Anterior cingulate cortex (tissue), 58 donors: ENCODE data around the gene MOB1B.
"Not testable (repeated sequence)": the region's sequence is repeated elsewhere in the genome, so short reads cannot be mapped to it uniquely, and the experiment has no call there.

Experiments
- DNase-seq, 58 donors: peaks; one replicate each; lab custom pipeline; 2025; lab: John Stamatoyannopoulos, UW

MOB1B gene

DNA sequence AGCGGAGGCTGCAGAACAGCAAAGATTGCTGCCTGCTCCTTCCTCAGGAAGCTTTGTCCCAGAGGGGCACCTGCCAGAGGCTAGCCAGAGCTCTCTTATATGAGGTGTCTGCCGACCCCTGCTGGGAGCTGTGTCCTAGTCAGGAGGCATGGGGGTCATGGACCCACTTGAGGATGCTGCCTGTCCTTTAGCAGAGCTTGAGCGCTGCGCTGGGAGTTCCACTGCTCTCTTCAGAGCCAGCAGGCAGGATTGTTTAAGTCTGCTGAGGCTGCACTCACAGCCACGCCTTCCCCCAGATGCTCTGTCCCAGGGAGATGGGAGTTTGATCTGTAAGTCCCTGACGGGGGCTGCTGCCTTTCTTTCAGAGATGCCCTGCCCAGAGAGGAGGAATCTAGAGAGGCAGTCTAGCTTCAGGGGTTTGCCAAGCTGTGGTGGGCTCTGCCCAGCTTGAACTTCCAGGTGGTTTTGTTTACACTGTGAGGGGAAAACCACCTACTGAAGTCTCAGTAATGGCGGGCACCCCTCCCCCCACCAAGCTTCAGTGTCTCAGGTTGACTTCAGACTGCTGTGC, 102.2 kb downstream of the MOB1B start:
- no peak for DNase-seq

DNA sequence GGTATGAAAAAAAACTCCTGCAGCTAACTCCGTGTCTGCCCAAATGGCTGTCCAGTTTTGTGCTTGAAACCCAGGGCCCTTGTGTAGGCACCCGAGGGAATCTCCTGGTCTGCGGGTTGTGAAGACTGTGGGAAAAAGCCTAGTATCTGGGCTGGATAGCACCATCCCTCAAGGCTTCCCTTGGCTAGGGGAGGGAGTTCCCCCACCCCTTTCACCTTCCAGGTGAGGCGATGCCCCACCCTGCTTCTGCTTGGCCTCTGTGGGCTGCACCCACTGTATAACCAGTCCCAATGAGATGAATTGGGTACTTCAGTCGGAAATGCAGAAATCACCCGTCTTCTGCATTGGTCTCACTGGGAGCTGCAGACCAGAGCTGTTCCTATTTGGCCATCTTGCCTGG, 102.9 kb downstream of the MOB1B start:
- not testable (repeated sequence) for DNase-seq

DNA sequence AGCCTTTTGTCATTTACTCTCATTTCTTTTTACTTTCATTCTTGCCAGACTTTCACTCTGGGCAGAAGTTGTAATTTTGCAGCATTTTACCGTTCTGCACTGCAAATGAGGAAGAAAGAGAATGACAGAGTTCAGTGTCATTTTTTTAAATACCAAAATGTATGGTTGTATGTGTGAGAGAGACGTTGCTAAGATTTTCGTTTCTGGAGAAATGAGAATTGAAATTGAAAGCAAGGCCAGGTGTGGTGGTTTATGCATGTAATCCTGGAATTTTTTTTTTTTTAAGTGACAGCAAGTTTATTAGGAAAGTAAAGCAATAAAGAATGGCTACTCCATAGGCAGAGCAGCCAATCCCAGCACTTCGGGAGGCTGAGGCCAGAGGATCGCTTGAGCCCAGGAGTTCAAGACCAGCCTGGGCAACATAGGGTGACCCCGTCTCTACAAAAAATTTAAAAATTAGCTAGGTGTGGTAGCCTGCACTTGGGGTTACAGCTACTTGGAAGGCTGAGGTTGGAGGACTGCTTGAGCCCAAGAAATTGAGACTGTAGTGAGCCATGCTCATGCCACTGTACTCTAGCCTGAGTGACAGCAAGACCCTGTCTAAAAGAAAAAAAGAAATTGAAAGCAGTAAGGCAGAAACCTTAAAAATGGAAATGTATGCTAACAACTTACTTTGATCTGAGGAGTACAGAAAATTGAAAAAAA, 104.2 kb downstream of the MOB1B start:
- DNase-seq, result no peak

DNA sequence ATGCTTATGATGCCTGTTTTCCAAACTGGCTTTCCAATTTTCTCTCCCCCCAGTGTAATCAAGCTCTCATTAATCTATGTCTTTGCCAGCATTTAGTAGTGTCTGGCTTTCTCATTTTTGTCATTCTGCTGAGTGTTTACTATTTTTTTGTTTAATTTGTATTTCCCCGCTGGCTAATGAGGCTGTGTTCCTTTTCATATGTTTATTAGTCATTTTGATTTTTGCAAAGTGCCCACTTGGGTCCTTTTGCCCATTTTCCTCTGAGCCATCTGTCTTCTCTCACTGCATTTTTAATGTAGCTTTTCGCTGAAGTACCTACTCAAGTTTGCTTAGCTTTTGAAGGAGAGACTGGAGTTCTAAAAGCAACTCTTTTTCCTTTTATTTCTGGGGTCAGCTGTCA, 106.0 kb downstream of the MOB1B start:
- DNase-seq, result no peak

DNA sequence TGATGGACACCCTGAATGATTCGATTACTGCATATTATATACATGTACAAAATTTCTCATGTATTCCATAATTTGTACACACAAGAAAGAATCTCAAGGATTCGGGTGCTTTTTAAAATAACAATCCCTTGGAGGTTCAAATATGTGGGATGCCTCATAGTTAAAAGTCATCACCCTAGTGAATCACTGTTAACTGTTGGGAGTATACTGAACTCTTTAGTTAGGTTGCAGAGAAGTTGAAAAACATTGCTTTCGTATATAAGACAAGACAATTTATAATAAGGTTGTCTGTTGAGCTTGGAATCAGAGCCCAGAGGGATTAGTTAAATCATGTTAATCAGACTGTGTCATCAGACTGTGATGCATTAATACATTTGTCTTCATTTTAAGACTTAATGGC, 106.9 kb downstream of the MOB1B start:
- no peak for DNase-seq

DNA sequence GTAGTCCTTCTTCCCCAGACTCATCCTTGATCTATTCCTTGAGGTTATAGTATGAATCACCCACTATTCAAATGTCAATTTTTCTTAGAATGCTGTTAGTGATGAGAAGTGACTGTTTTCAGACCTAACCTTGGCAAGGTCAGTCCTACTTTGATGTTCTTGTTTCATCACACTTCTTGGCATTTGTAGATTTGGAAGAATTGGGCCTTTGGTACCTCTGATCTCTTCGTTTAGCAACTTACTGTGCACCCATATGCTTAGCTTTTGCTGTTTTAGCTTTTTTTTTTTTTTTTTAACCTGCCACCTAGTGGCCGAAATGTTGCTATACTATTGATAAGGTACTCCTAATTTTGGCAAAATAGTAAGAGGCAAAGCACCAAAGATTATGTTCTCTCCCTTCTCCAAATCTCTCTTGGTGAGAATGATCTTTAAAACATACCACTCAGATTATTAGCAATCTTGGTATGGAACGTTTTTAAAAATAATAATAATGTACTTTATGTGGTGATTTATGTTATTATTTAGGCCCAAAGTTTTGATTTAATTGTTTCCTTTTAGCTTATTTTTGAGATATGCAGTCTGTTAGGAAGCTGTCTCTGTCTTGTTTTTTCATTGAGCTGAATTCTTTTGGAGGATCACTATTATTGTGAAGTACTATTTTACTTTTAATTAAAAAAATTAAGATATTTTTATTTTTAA, 107.9 kb downstream of the MOB1B start:
- peak in 1 of 58 donors; percentile 4 for DNase-seq

DNA sequence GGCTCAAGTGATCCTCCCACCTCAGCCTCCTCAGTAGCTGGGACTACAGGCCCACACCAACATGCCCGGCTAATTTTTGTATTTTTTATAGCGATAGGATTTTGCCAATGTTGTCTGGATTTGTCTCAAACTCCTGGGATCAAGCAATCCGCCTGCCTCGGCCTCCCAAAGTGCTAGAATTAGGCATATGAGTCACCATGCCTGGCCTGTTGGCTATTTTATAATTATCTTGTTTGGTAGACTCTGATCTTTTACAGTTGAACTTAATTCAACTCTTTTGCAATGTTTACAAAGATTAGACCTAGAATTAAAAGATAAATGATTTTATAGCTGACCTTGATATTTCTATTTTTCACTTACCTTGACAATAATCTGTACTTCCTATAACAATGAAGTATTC, 109.3 kb downstream of the MOB1B start:
- DNase-seq, result no peak

DNA sequence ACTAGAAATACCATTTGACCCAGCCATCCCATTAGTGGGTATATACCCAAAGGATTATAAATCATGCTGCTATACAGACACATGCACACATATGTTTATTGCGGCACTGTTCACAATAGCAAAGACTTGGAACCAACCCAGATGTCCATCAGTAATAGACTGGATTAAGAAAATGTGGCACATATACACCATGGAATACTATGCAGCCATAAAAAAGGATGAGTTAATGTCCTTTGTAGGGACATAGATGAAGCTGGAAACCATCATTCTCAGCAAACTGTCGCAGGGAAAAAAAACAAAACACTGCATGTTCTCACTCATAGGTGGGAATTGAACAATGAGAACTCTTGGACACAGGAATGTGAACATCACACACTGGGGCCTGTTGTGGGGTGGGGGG, 115.2 kb downstream of the MOB1B start:
- not testable (repeated sequence) for DNase-seq

DNA sequence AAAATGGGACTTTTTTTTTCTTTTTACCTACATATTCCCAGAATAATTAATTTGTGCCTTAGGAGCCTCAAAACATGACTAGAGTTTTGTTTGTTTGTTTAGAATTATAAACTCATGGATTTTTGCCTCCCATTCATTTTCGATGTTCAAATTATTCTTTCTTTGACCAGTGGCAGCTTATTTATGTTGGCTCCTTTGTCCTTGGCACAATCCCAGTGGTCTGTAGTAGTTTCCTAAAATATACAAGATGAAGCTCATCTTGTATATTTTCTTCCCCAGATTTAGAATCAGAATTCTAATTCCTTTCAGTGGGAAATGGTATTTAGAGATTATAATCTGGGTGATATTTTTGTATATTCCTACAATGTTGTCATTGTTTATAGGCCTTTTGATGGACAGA, 118.4 kb downstream of the MOB1B start:
- DNase-seq, result no peak

DNA sequence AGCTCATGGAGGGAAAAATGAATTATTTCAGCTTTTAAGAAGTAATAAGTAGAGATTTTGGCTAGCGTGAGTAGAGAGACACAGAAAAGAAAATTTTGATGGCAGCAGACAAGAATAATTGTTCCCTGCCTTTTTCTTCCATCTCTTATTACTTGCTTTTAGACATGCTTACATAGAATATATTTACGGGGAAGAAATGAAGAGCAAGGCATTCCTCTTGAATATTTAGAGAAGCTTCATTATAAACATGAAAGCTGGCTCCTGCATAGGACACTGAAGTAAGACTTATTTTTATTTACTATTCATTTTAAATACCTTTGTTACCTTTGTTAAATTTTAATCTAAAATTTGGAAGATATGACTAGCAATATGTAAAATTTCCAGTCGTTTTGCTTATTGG, 123.5 kb downstream of the MOB1B start:
- DNase-seq, result no peak

DNA sequence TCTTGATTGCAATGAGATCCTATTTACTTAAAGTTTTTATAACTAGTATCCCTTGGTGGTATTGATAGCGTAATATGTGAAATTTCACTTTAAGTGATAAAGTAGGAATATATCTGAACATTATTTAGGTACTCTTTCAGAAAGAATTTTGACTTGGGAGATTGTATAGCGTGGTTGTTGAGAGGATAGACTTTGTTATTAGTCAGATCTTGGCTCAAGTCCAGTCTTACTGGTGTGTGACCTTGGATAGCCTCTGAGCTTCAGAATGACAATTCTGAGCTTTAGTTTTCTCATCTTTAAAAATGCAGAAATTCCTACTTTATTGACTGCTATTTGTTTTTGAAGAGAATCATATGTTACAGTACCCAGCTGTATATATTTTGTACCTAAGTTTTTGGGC, 123.9 kb downstream of the MOB1B start:
- no peak for DNase-seq

DNA sequence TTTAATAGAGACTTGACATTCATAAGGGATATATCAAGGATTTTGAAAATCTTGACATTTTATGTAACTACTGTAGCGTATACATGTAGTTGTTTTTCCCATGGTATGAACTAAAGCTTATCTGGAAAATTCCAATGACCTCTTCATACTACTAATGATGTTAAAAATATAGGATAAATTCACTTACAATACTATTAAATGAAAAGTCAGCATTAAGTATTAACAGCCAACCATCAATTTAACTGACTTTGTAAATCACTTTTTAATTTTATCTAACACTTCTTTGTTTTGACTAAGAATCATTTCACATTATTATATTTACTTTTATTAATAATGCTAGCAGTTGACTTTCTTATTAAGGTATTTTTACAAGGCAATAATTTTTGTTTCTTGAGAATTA, 125.4 kb downstream of the MOB1B start:
- DNase-seq, result no peak

DNA sequence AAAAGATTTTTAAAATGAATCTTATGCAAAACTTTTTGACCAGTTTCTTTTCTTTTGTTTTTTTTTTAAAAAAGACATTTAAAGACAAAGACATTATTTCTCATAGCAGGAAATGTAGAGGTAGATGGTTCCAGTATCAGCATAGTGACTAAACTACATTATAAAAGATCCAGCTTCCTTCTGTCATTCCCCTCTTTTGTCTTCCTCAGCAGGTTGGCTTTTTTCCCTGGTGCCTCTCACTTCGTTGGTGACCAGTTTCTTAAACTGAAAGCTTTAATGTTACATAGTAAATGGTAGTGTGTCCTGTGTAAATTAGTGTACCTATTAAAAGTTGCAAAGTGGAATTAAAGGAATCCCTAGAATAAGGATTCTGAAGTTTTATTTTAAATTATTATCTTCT, 127.3 kb downstream of the MOB1B start:
- DNase-seq, result no peak

DNA sequence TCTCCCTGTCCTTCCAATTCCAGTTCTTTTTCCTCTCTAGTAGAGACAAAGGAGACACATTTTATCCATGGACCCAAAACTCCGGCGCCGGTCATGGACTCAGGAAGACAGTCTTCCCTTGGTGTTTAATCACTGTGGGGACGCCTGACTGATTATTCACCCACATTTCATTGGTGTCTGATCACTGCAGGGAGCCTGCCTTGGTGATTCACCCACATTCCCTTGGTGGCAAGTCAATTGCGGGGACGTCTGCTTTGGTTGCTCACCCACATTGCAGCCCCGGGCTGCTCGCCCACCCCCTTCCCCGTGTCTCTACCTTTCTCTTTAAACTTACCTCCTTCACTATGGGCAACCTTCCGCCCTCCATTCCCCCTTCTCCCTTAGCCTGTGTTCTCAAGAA, 129.9 kb downstream of the MOB1B start:
- DNase-seq, result not testable (repeated sequence)
